Measurements from ENCODE around the gene XRCC3. TPM values are rescaled to one million over a fixed set of nuclear protein-coding genes. Genes with fewer than 3 reads are reported as not detected.

Gene XRCC3
- total and polyA plus RNA-seq, 4 donors: 1.7 to 14.1 (median 2.8) TPM

- no peak overlapping the region for H3K4me3 ChIP-seq (ENCODE audit: low read depth in 1 of 3, low read length in 3 of 3)
- TF ChIP-seq ATF3 (IDR thresholded peaks at IDR 0.05) (no peak), FOXA1 (IDR thresholded peaks at IDR 0.05) (no peak), MAX (IDR thresholded peaks at IDR 0.05) (no peak), SP1 (IDR thresholded peaks at IDR 0.05) (no peak), YY1 (IDR thresholded peaks at IDR 0.05) (no peak), JUND (IDR thresholded peaks at IDR 0.05) (no peak), REST (IDR thresholded peaks at IDR 0.05) (no peak), FOXA2 (IDR thresholded peaks at IDR 0.05) (no peak), CTCF (IDR thresholded peaks at IDR 0.05; ENCODE audit: low read depth, low read length, missing input control) (no peak), GABPA (IDR thresholded peaks at IDR 0.05 in 1 of 2, conservative IDR thresholded peaks at IDR 0.05 in 1 of 2) (no peak)
- no peak overlapping the region for H3K27ac ChIP-seq (ENCODE audit: low read depth in 1 of 2, low read length in 2 of 2)
- no peaks in the 10 kb centered on the region for H3K9me3 ChIP-seq (ENCODE audit: control insufficient read depth in 4 of 4, low read length in 3 of 4)
- no peak overlapping the region for H3K9ac ChIP-seq (ENCODE audit: low read depth in 1 of 2, low read length in 2 of 2)
- H3K4me1 ChIP-seq (ENCODE audit: control insufficient read depth in 4 of 4, insufficient read depth in 4 of 4, low read length in 3 of 4): no peaks in the 10 kb centered on the region
- no peaks in the 10 kb centered on the region for H3K27me3 ChIP-seq (ENCODE audit: control insufficient read depth in 4 of 4, insufficient read depth in 4 of 4, low read length in 3 of 4)
- peaks cover 8 to 59% (median 47%) of the 10 kb centered on the region in 4 donors for H3K36me3 ChIP-seq (ENCODE audit: control insufficient read depth in 4 of 4, insufficient read depth in 3 of 4, low read depth in 1 of 4, low read length in 3 of 4)
- no peak for DNase-seq (ENCODE audit: low spot score)
- WGBS: 93% methylated on average over 6 of the region's 6 CpGs
Measured at GRCh38 chr14:103684471-103684870, 30.8 kb downstream of the XRCC3 start.

GRCh38 chr14:103683139-103683538, 32.1 kb downstream of the XRCC3 start:
- peaks cover 8 to 64% (median 51%) of the 10 kb centered on the region in 4 donors for H3K36me3 ChIP-seq (ENCODE audit: control insufficient read depth in 4 of 4, insufficient read depth in 3 of 4, low read depth in 1 of 4, low read length in 3 of 4)
- DNase-seq (ENCODE audit: low spot score): no peak
- H3K4me3 ChIP-seq (ENCODE audit: low read depth in 1 of 3, low read length in 3 of 3): no peak overlapping the region
- no peak overlapping the region for H3K9ac ChIP-seq (ENCODE audit: low read depth in 1 of 2, low read length in 2 of 2)
- H3K27ac ChIP-seq (ENCODE audit: low read depth in 1 of 2, low read length in 2 of 2): no peak overlapping the region
- 87% methylated on average over 15 of the region's 15 CpGs for WGBS
- no peaks in the 10 kb centered on the region for H3K9me3 ChIP-seq (ENCODE audit: control insufficient read depth in 4 of 4, low read length in 3 of 4)
- no peak for TF ChIP-seq MAX (IDR thresholded peaks at IDR 0.05)
- no peak for TF ChIP-seq NR2F2 (IDR thresholded peaks at IDR 0.05)
- TF ChIP-seq HNF4G (IDR thresholded peaks at IDR 0.05): no peak
- no peak for TF ChIP-seq RXRA (IDR thresholded peaks at IDR 0.05)
- no peak for TF ChIP-seq YY1 (IDR thresholded peaks at IDR 0.05)
- TF ChIP-seq RAD21 (IDR thresholded peaks at IDR 0.05): no peak
- no peak for TF ChIP-seq HNF4A (conservative IDR thresholded peaks at IDR 0.05)
- no peak for TF ChIP-seq FOXA2 (IDR thresholded peaks at IDR 0.05)
- no peak for TF ChIP-seq FOXA1 (IDR thresholded peaks at IDR 0.05)
- no peak for TF ChIP-seq SP1 (IDR thresholded peaks at IDR 0.05)
- TF ChIP-seq CTCF (IDR thresholded peaks at IDR 0.05; ENCODE audit: low read depth, low read length, missing input control): no peak
- TF ChIP-seq JUND (IDR thresholded peaks at IDR 0.05): no peak
- TF ChIP-seq ATF3 (IDR thresholded peaks at IDR 0.05): no peak
- TF ChIP-seq ZBTB33 (IDR thresholded peaks at IDR 0.05): no peak
- TF ChIP-seq TAF1 (conservative IDR thresholded peaks at IDR 0.05): no peak
- H3K4me1 ChIP-seq (ENCODE audit: control insufficient read depth in 4 of 4, insufficient read depth in 4 of 4, low read length in 3 of 4): no peaks in the 10 kb centered on the region
- H3K27me3 ChIP-seq (ENCODE audit: control insufficient read depth in 4 of 4, insufficient read depth in 4 of 4, low read length in 3 of 4): no peaks in the 10 kb centered on the region

All from liver (tissue), 9 donors.